ENCODE results near the gene MLKL.

Gene MLKL

DNA sequence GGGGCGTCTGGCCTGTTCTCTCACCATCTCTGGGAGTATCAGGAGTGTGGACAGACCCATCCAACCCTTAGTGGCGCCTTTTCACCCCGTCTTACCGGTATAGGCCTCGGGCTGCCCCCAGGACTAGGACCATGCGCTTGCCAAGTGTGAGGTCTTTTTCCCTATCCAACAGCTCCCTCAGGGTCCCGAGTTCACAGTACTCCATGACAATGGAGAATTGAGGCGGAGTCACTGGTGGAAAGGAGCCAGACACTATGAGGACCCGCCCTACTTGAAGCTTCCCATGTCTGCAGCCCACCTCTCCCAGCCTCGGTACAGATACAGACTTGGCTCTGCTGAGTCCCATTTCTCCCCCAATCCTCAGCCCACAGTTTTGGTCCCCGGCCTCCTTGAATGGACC, 18.1 kb downstream of the MLKL start:
- no peak overlapping the region for H3K27ac ChIP-seq (ENCODE audit: low read length)
- H2AFZ ChIP-seq (ENCODE audit: low read depth, low read length) = no peak overlapping the region
- no peaks in the 10 kb centered on the region for H3K79me2 ChIP-seq (ENCODE audit: low read length)
- no peaks in the 10 kb centered on the region for H3K36me3 ChIP-seq (replicated peaks; ENCODE audit: low read depth, low read length)
- no peaks in the 10 kb centered on the region for H3K27me3 ChIP-seq (ENCODE audit: low read depth, low read length)
- no peak overlapping the region for H3K9ac ChIP-seq (ENCODE audit: low read length)
- no peaks in the 10 kb centered on the region for H4K20me1 ChIP-seq (ENCODE audit: insufficient read depth, low read length)
- no peak overlapping the region for H3K4me2 ChIP-seq (ENCODE audit: low read length)
- no peaks in the 10 kb centered on the region for H3K9me3 ChIP-seq (ENCODE audit: insufficient read depth, low read length)
- H3K4me1 ChIP-seq (ENCODE audit: low read length) = no peaks in the 10 kb centered on the region
- no peak overlapping the region for H3K4me3 ChIP-seq (ENCODE audit: low read length)
- TF ChIP-seq EZH2phosphoT487 (IDR thresholded peaks at IDR 0.05; ENCODE audit: low read depth) = no peak
- TF ChIP-seq, protein P1, sequence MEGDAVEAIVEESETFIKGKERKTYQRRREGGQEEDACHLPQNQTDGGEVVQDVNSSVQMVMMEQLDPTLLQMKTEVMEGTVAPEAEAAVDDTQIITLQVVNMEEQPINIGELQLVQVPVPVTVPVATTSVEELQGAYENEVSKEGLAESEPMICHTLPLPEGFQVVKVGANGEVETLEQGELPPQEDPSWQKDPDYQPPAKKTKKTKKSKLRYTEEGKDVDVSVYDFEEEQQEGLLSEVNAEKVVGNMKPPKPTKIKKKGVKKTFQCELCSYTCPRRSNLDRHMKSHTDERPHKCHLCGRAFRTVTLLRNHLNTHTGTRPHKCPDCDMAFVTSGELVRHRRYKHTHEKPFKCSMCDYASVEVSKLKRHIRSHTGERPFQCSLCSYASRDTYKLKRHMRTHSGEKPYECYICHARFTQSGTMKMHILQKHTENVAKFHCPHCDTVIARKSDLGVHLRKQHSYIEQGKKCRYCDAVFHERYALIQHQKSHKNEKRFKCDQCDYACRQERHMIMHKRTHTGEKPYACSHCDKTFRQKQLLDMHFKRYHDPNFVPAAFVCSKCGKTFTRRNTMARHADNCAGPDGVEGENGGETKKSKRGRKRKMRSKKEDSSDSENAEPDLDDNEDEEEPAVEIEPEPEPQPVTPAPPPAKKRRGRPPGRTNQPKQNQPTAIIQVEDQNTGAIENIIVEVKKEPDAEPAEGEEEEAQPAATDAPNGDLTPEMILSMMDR (IDR thresholded peaks at IDR 0.05; ENCODE audit: low read depth, low read length) = no peak

DNA sequence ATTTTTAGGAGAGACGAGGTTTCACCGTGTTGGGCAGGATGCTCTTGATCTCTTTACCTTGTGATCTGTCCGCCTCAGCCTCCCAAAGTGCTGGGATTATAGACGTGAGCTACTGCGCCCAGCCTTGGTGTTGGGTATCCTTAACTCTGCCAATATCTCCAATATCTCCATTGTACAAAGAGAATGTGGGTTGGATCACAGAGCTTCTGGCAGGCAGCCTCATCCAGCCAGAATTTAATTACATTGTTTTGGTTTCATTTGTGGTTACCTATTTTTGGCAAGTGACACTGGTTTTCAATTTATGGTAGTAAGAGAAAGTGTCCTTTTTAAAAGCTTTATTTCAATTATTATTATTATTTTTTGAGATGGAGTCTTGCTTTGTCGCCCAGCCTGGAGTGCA, 20.0 kb downstream of the MLKL start:
- no peak overlapping the region for H3K4me2 ChIP-seq (ENCODE audit: low read length)
- H3K9me3 ChIP-seq (ENCODE audit: insufficient read depth, low read length) = no peaks in the 10 kb centered on the region
- H3K27me3 ChIP-seq (ENCODE audit: low read depth, low read length) = no peaks in the 10 kb centered on the region
- no peaks in the 10 kb centered on the region for H4K20me1 ChIP-seq (ENCODE audit: insufficient read depth, low read length)
- TF ChIP-seq EZH2phosphoT487 (IDR thresholded peaks at IDR 0.05; ENCODE audit: low read depth) = no peak
- TF ChIP-seq, protein P1 (IDR thresholded peaks at IDR 0.05; ENCODE audit: low read depth, low read length) = no peak
- no peaks in the 10 kb centered on the region for H3K36me3 ChIP-seq (replicated peaks; ENCODE audit: low read depth, low read length)
- no peak overlapping the region for H3K27ac ChIP-seq (ENCODE audit: low read length)
- H3K4me1 ChIP-seq (ENCODE audit: low read length) = no peaks in the 10 kb centered on the region
- H3K4me3 ChIP-seq (ENCODE audit: low read length) = no peak overlapping the region
- H2AFZ ChIP-seq (ENCODE audit: low read depth, low read length) = no peak overlapping the region
- no peaks in the 10 kb centered on the region for H3K79me2 ChIP-seq (ENCODE audit: low read length)
- no peak overlapping the region for H3K9ac ChIP-seq (ENCODE audit: low read length)

DNA sequence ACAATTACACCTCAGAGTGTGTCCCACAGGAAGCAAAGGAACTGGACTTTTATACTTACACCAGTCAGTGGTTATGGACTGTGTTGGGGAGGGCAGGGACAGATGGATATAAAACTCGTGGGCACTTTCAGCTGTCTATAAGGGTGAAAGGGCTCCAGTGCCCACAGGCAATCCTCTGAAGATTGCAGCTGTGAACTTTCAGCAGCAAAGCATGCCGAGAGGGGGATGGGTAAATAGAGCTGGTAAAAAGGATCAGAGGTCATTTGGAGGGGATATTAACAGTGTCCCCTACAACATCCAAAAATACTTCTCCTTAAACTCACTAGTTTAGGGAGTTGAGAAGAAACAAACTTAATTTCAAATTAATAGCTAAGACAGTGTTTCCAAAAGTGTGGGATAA, 20.7 kb downstream of the MLKL start:
- Histone ChIP-seq H3K4me1 (ENCODE audit: low read length) (no peaks in the 10 kb centered on the region), H3K4me2 (ENCODE audit: low read length) (no peak overlapping the region), H3K27me3 (ENCODE audit: low read depth, low read length) (no peaks in the 10 kb centered on the region), H3K36me3 (replicated peaks; ENCODE audit: low read depth, low read length) (no peaks in the 10 kb centered on the region), H3K79me2 (ENCODE audit: low read length) (no peaks in the 10 kb centered on the region), H3K4me3 (ENCODE audit: low read length) (no peak overlapping the region), H4K20me1 (ENCODE audit: insufficient read depth, low read length) (no peaks in the 10 kb centered on the region), H3K27ac (ENCODE audit: low read length) (no peak overlapping the region), H3K9ac (ENCODE audit: low read length) (no peak overlapping the region), H2AFZ (ENCODE audit: low read depth, low read length) (no peak overlapping the region), H3K9me3 (ENCODE audit: insufficient read depth, low read length) (no peaks in the 10 kb centered on the region)
- TF ChIP-seq EZH2phosphoT487 (IDR thresholded peaks at IDR 0.05; ENCODE audit: low read depth) = no peak
- TF ChIP-seq, protein P1 (IDR thresholded peaks at IDR 0.05; ENCODE audit: low read depth, low read length) = no peak

DNA sequence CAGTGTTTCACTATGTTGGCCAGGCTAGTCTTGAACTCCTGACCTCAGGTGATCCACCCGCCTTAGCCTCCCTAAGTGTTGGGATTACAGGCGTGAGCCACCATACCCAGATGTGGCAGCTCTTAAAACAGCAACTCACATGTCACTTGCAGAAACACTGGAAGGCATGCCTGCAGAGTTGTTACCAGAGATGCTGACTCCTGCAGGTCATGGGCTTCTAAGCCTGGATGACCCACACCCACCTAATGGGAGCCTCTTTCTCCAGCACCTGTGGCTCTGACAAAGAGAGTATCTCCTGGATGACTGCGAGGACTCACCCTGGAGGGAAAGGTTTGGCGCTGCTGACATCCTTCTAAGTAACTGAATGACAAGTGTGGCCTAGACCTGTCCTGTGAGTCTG, 22.8 kb downstream of the MLKL start:
- Histone ChIP-seq H3K4me3 (ENCODE audit: low read length) (no peak overlapping the region), H3K27ac (ENCODE audit: low read length) (no peak overlapping the region), H2AFZ (ENCODE audit: low read depth, low read length) (no peak overlapping the region), H3K27me3 (ENCODE audit: low read depth, low read length) (no peaks in the 10 kb centered on the region), H3K9ac (ENCODE audit: low read length) (no peak overlapping the region), H3K79me2 (ENCODE audit: low read length) (no peaks in the 10 kb centered on the region), H3K36me3 (replicated peaks; ENCODE audit: low read depth, low read length) (no peaks in the 10 kb centered on the region), H3K9me3 (ENCODE audit: insufficient read depth, low read length) (no peaks in the 10 kb centered on the region), H4K20me1 (ENCODE audit: insufficient read depth, low read length) (no peaks in the 10 kb centered on the region), H3K4me2 (ENCODE audit: low read length) (no peak overlapping the region), H3K4me1 (ENCODE audit: low read length) (no peaks in the 10 kb centered on the region)
- TF ChIP-seq, protein P1 (IDR thresholded peaks at IDR 0.05; ENCODE audit: low read depth, low read length) = no peak
- no peak for TF ChIP-seq EZH2phosphoT487 (IDR thresholded peaks at IDR 0.05; ENCODE audit: low read depth)

All from OCI-LY3 (cell line).